Right atrium auricular region (tissue), 2 donors: ENCODE measurements around the gene ADCY1. TPM values are rescaled to one million over a fixed set of nuclear protein-coding genes. Genes with fewer than 3 reads are reported as not detected.

Source experiments
- DNase-seq: peaks from one replicate; pipeline ENCODE4 v3.0.0-alpha.2; 2019; ENCODE audit warnings: low spot score
- H3K27ac ChIP-seq, 2 donors: fragments of 200-600 bp; sonication (generic); 1 replicate in 1 of 2; 2 replicates in 1 of 2; pipeline ENCODE4 v1.5.1; 2016 to 2019
- H3K27me3 ChIP-seq, 2 donors: fragments of 200-600 bp; sonication (generic); one replicate each; pipeline versions ENCODE4 v1.5.1 to v1.6.0; 2017 to 2019
- H3K36me3 ChIP-seq: fragments of 200-600 bp; sonication (generic); one replicate; pipeline ENCODE4 v1.5.1; 2016
- H3K4me1 ChIP-seq, 2 donors: fragments of 200-600 bp; sonication (generic); one replicate each; pipeline versions ENCODE4 v1.5.1 to v1.6.0; 2017 to 2019
- H3K4me3 ChIP-seq, 2 donors: fragments of 200-600 bp; sonication (generic); 1 replicate in 1 of 2; 2 replicates in 1 of 2; pipeline ENCODE4 v1.5.1; 2017 to 2019; ENCODE audit warnings: mild to moderate bottlenecking in 1 of 2, moderate library complexity in 1 of 2
- H3K9me3 ChIP-seq, 2 donors: fragments of 200-600 bp; sonication (generic); one replicate each; pipeline ENCODE4 v1.5.1; 2019
- total RNA-seq, 2 donors: library from RNA; depleted of rRNA; stranded (reverse); fragments of >200 nt; gene quantifications; one replicate each; pipeline ENCODE4 v1.1.0, GENCODE V29; 2016
- TF ChIP-seq, protein P1 (sequence below), 2 donors: fragments of 200-600 bp; sonication (generic); IDR thresholded peaks; one replicate each; pipeline ENCODE4 v1.5.1; 2019; ENCODE audit warnings: antibody characterized with exemption in 2 of 2

ADCY1 gene
- total RNA-seq, 2 donors from 2014 or later: 2.4 to 3.2 TPM

DNA sequence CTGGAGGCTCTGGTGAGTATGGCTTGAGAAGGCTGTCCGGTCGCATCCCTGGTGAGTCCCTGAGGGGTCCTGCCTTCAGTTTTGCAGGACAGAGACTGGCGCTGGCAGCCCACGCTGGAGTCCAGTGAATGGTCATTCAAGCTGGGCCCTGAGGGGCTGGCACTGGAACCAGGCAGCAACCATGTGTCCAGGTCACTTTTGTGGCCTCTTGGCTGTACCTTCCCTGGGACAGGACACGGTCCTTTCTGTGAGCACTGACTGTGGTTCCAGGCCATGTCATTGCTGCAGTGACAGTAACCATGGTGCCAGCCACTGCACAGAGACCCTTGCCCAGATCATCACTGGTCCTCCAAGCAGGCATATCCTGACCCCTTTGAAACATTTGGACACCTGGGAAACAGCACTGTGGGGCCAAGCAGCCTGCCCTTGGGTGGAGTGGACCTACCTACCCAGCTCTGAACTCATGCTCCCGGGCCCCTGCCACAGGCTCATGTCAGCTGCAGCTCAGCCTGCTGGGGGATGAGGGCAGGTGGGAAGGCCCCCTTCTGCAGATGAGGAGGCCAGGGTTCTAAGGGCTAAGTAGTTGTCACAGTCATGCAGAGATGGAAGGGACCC is 72.1 kb downstream of the ADCY1 start:
- Histone ChIP-seq H3K27ac (no peak overlapping the region), H3K4me3 (no peak overlapping the region), H3K36me3 (no peaks in the 10 kb centered on the region), H3K27me3 (no peaks in the 10 kb centered on the region), H3K9me3 (no peaks in the 10 kb centered on the region), H3K4me1 (peaks cover 0 to 15% of the 10 kb centered on the region in 2 donors)
- peak; percentile 56 for DNase-seq
- TF ChIP-seq, protein P1, sequence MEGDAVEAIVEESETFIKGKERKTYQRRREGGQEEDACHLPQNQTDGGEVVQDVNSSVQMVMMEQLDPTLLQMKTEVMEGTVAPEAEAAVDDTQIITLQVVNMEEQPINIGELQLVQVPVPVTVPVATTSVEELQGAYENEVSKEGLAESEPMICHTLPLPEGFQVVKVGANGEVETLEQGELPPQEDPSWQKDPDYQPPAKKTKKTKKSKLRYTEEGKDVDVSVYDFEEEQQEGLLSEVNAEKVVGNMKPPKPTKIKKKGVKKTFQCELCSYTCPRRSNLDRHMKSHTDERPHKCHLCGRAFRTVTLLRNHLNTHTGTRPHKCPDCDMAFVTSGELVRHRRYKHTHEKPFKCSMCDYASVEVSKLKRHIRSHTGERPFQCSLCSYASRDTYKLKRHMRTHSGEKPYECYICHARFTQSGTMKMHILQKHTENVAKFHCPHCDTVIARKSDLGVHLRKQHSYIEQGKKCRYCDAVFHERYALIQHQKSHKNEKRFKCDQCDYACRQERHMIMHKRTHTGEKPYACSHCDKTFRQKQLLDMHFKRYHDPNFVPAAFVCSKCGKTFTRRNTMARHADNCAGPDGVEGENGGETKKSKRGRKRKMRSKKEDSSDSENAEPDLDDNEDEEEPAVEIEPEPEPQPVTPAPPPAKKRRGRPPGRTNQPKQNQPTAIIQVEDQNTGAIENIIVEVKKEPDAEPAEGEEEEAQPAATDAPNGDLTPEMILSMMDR (IDR thresholded peaks at IDR 0.05): no peak

DNA sequence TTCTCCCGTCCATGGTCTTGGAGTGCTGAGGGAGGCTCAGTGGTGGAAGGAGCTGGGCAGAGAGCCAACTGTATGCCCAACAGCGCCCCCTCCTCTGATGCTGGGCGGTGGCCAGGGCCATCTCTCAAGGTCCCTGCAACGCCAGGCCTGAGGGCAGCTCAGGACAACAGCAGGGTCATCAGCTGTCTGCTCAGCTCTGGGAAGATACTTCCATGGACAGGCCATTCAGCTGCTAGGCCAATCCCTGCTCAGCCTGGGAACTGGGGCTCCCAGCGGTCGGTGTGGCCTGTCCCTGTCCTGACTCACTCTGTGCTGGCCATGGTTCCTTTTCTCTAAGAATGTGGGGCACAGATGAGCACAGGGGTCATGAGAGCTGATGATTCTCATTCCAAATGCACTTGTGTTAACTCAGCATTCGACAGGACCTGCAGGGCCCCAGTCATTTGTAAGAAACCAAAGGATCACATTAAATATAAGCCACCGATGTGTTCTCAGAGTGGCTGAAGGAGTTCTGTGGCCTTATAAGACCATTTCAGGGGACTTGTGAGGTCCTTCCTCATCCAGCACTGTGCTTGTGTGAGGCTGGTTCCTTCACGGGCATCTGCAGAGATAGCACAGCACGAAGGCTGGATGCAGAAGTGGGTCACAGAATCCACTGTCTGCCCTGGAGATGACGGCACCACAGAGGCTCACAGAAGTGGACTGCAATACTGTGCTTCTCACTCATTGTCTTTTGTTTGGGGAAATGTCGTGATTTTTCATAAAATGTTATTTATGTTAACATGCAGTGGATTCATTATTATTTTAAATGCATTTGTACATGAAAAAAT is 73.0 kb downstream of the ADCY1 start:
- Histone ChIP-seq H3K27me3 (no peaks in the 10 kb centered on the region), H3K9me3 (no peaks in the 10 kb centered on the region), H3K4me3 (no peak overlapping the region), H3K27ac (no peak overlapping the region), H3K4me1 (peaks cover 0 to 15% of the 10 kb centered on the region in 2 donors), H3K36me3 (no peaks in the 10 kb centered on the region)
- TF ChIP-seq, protein P1 (IDR thresholded peaks at IDR 0.05): no peak
- peak; percentile 55 for DNase-seq

DNA sequence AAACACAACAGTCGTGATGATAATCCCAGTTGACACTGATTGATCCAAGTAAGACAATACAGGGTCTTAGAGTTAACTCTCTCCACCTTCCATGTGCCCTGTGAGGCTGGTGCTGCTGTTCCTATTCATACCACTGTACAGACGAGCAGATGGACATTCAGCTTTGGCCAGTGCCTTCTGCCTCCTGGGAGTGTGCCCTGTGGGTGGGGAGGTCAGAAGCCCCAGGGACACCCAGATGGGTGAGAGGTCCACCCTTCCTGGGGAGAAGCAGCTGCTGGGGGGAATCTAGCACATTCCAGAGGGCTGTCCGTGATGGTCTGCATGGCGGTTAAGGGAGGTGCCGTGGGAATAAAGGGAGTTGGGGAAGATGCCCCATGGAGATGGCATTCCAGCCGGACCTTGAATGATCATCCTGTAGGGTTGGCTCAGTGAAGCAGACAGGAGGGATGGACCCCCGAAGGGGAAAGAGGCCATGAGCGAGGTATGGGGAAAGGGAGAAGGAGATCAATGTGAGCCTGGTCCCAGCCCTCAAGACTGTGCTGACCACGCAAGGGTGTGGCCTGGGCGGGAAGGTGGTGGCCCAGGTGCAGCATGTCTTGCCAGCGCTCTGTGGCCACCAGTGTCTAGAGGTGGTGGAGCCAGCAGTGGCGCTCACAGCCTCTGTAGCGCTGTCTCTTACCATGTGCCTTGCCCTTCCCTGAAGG is 74.0 kb downstream of the ADCY1 start:
- TF ChIP-seq, protein P1 (IDR thresholded peaks at IDR 0.05): no peak
- peaks cover 0 to 15% of the 10 kb centered on the region in 2 donors for H3K4me1 ChIP-seq
- H3K4me3 ChIP-seq: no peak overlapping the region
- no peaks in the 10 kb centered on the region for H3K27me3 ChIP-seq
- H3K9me3 ChIP-seq: no peaks in the 10 kb centered on the region
- no peak overlapping the region for H3K27ac ChIP-seq
- H3K36me3 ChIP-seq: no peaks in the 10 kb centered on the region
- peak; percentile 43 for DNase-seq

DNA sequence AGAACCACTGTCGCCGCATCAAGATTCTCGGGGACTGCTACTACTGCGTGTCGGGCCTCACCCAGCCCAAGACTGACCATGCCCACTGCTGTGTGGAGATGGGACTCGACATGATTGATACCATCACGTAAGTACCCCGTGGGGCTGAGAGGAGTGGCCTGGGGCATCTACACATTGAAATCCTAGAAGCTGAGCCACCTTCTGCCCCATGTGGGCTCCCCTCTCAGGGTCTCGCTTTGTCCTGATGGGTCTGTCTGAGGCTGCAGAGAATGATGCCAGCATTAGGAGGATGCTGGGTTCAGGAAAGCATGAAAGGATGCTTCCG is 74.5 kb downstream of the ADCY1 start:
- TF ChIP-seq, protein P1 (IDR thresholded peaks at IDR 0.05): no peak
- DNase-seq: no peak
- Histone ChIP-seq H3K4me1 (peaks cover 0 to 15% of the 10 kb centered on the region in 2 donors), H3K4me3 (no peak overlapping the region), H3K27me3 (no peaks in the 10 kb centered on the region), H3K27ac (no peak overlapping the region), H3K36me3 (no peaks in the 10 kb centered on the region), H3K9me3 (no peaks in the 10 kb centered on the region)

DNA sequence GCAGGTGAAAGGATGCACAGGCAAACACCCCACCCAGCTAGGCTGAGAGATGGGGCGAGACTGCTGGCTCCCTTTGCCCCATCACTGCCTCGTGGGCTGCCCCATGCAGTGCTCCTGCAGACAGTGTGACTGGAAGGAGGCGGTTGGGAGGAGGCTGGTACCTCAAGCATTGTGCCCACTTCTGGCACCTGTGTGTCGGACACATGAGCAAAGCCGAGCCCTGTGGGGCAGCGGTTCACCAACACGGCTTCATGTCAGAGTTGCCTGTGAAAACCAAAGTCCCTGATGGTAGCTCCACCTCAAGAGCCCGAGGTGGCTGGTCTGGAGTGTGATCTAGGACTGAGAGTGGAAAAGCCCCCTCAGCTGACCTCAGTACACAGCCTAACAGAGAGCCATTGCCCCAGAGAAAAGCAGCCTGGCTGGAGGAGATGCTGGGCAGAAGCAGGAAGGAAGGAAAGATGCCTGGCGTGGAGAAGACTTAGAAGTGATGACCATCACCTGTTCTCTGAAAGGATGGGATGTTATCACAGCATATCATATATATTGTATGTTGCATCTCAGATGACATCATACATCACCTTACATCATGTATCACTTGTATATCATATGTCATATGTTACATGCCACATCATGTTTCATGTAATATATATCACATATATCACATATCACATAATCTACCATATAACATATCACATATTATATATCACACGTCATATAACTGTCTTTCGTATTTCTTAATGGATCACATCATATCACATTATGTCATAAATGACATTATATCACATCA is 75.6 kb downstream of the ADCY1 start:
- Histone ChIP-seq H3K4me1 (peaks cover 0 to 15% of the 10 kb centered on the region in 2 donors), H3K9me3 (no peaks in the 10 kb centered on the region), H3K27me3 (no peaks in the 10 kb centered on the region), H3K27ac (no peak overlapping the region), H3K4me3 (no peak overlapping the region), H3K36me3 (no peaks in the 10 kb centered on the region)
- DNase-seq: peak; percentile 43
- TF ChIP-seq, protein P1 (IDR thresholded peaks at IDR 0.05): no peak
